HG02798 (cell line): Measurements from ENCODE around the gene PTCH2.
A peak's percentile ranks its signal among the peaks of the same experiment; 100 is the strongest.

Experiments
- ATAC-seq: cut with Tn5 transposase; IDR thresholded peaks from one replicate; pipeline ENCODE4 v1.9.1; 2021; ENCODE audit warnings: mild to moderate bottlenecking; ENCODE audit not compliant: unreplicated experiment, poor library complexity

The PTCH2 gene

GRCh38 chr1:44785029-44785380, 58.0 kb downstream of the PTCH2 start:
- ATAC-seq: no peak

DNA sequence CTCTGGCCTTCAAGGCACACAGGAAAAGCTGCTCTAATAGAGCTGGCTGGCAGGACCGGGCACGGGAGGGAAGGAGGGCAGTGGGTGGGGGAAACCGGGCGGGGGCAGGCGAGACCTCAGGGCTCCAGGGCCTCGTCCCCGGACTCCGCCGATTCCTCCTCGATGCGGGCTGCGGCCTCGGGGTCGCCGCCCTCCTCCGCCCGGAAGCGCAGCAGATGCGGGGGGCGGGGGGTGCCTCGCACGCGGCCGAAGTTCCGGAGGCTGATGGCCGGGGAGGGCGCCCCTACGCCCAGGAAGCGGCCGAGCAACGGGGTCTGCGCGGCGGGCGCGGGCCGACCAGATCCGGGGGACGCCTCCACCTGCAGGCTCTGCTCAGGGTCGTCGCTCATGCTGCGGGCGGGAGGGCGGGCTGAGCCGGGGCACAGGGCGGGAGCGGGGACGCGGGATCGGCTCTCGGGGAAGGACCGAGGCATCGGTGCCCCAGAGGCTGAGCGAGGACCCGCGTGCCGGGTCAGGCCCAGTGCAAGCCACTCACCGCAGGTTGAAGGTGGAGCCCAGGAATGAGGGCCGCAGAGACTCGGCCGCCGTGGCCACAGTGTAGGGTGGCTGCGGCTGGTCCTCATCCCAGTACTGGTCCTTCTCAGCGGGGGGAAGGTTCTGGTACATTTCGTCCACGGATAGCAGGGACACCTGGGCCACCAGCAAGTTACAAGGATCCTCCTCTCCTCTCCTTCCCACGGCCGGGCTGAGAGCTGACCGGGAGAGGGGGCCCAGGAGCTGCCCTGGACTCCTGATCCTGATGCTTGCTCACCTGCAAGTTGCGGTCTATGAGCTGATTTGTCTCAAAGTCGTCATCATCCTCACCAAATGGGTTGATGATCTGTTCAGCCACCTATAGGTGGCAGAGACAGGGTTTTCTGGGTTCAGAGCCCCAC, 58.7 kb downstream of the PTCH2 start:
- no peak for ATAC-seq

DNA sequence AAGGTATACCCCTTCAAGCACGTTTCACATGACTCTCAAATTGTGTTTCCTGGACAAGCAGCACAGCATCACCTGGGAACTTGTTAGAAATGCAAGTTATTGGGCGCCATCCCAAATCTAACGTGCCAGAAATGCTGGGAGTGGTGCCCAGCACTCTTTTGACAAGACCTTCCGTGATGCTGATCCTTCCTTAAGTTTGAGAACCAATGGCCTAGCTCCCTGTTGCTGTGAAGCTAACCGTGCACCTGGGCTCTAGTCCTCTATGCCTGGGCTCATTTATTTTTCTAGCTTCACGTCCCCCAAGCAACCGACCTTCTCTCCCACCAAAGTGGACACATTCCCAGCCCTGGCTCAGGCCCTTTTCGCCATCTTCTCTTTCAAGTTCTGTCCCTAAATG, 59.4 kb downstream of the PTCH2 start:
- ATAC-seq: no peak

DNA sequence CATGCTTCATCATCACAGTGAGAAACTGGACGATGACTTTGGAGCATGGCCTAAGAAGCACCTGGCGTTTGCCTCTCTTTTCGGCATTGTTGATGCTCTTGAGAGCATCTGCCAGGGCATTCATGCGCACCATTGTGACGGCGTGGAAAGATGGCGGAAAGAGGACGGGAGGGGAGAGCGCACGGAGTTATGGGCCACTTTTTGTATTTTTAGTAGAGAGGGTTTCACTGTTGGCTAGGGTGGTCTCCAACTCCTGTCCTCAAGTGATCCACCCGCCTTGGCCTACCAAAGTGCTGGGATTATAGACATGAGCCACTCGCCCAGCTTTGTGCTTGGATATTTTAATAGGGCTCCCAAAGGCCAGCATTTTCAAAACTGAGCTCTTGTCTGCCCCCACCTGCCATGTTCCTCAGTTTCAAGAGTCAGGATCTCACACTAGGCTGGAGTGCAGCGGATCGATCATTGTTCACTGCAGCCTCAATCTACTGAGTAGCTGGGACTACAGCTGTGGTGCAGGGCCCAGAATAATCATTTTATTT, 62.4 kb downstream of the PTCH2 start:
- no peak for ATAC-seq

- ATAC-seq: no peak
Measured at GRCh38 chr1:44778705-44779576, 64.1 kb downstream of the PTCH2 start.

DNA sequence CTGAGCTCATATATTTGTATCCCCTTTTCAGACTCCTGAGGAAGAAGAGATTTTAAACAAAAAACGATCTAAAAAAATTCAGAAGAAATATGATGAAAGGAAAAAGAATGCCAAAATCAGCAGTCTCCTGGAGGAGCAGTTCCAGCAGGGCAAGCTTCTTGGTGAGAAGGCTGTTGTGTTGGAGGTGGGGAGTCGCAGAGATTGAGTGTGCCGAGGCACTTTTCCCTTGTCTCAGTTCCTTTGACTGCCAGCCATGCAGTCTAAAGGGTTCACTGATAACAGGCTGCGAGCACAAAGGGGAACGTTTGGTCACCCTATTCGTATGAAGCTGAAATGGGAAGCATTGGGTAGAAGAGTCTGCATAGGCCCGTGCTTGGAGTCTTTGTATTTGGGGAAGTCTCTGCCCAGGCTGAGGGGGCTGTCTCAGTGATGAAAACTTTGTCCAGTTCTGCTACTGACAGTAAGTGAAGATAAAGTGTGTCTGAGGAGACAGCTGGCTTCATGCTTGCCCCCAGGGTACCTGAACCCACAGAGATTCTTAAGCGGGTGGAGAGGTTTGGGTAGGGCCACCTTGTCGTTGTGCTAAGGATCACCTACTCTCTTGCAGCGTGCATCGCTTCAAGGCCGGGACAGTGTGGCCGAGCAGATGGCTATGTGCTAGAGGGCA, 65.0 kb downstream of the PTCH2 start:
- ATAC-seq: no peak

- ATAC-seq: no peak
Measured at GRCh38 chr1:44777547-44777946, 65.5 kb downstream of the PTCH2 start.

- no peak for ATAC-seq
Measured at GRCh38 chr1:44776730-44777068, 66.4 kb downstream of the PTCH2 start.

GRCh38 chr1:44775930-44776729, 66.9 kb downstream of the PTCH2 start:
- peak; percentile 15 for ATAC-seq

DNA sequence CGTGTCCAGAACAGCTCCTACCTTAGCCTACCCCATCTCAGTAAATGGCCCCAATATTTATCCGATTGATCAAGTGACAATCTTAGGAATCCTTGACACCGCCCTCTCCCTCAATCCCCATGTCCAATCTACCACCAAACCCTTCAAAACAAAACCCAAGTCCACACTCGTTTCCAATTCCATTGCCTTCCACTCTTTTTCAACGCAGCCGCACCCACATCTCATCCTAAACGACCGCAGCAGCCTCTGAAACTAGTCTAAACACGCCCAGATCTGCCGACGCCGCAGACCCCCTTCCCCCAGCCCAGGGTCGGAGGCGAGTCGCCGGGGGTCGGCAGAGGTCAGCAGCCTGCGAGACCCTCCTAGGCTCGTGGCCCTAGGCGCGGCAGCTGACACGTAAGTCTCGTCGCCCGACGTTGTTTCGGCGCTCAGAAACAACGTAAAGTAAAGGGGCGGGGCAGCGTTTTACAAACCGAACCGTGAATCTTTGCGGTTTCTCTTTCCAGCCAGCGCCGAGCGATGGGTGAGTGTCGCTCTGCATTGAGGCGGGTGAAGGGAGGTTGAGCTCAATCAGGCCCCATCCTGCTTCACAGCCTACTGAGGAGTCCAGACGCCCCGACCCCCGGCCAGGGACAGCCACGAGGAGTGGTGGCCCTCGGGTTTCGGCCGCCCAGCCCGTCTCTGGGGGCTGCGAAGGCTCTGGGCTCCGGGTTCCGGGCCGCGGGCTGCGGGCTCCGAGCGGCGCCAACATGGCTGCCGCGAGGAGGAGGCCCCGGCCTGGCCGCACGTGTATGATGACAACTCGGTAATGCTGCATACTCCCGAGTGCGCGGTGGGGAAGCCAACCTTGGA, 67.7 kb downstream of the PTCH2 start, which contains the start of gene RPS8:
TSS of gene RPS8 (plus strand) at position 463 of the 852 bp plus-strand sequence. CDS start at position 520, 57 bp downstream.
- ATAC-seq: peak; percentile 85
